Thyroid gland (tissue), 4 donors: ENCODE data around the gene MORN1. TPM values are rescaled to one million over a fixed set of nuclear protein-coding genes. Genes with fewer than 3 reads are reported as not detected.
A peak's percentile ranks its signal among the peaks of the same experiment; 100 is the strongest.

ENCODE experiments used
- DNase-seq, 2 donors: peaks; one replicate each; pipeline ENCODE4 v3.0.0-alpha.2; 2019
- H3K27ac ChIP-seq, 3 donors: fragments of 200-600 bp; sonication (generic); 1 replicate in 2 of 3; 2 replicates in 1 of 3; pipeline ENCODE4 v1.5.1; 2016 to 2019; ENCODE audit warnings: mild to moderate bottlenecking in 1 of 3, moderate library complexity in 1 of 3
- H3K27me3 ChIP-seq: fragments of 200-600 bp; sonication (generic); one replicate; pipeline ENCODE4 v1.5.1; 2019
- H3K36me3 ChIP-seq, 2 donors: fragments of 200-600 bp; sonication (generic); one replicate each; pipeline ENCODE4 v1.5.1; 2016 to 2019
- H3K4me1 ChIP-seq, 2 donors: fragments of 200-600 bp; sonication (generic); one replicate each; pipeline ENCODE4 v1.5.1; 2017 to 2019
- H3K4me3 ChIP-seq, 3 donors: fragments of 200-600 bp; sonication (generic); replicated peaks in 1 of 3; 1 replicate in 2 of 3; 2 replicates in 1 of 3; pipeline ENCODE4 v1.5.1; 2016; ENCODE audit warnings: mild to moderate bottlenecking in 1 of 3
- H3K9me3 ChIP-seq: fragments of 200-600 bp; sonication (generic); one replicate; pipeline ENCODE4 v1.5.1; 2017
- CTCF ChIP-seq, 6 experiments: fragments of 200-600 bp in 3 of 6; fragments of 450-650 bp in 3 of 6; sonication (generic) in 3 of 6; IDR thresholded peaks; one replicate each; pipeline ENCODE4 v1.5.1; 2016 to 2019; ENCODE audit warnings: antibody characterized with exemption in 6 of 6, mild to moderate bottlenecking in 2 of 6, inconsistent platforms in 1 of 6, moderate library complexity in 1 of 6
- POLR2A ChIP-seq, 2 donors: fragments of 450-650 bp; IDR thresholded peaks; one replicate each; pipeline ENCODE4 v1.6.1; 2017; ENCODE audit warnings: antibody characterized with exemption in 2 of 2, mild to moderate bottlenecking in 2 of 2, moderate library complexity in 1 of 2
- WGBS, 2 donors: methylation state at CpG; one replicate each; pipeline ENCODE4 v1.1.5; 2017; 5-methylcytosine and 5-hydroxymethylcytosine counted together
- intact Hi-C: fragments of 100-400 bp; cut with DNase I; formaldehyde crosslinking; loops from one replicate; pipeline ENCODE4 v1.15.1; 2023
- total RNA-seq, 4 donors: library from RNA; depleted of rRNA; stranded (reverse); fragments of >200 nt; gene quantifications; one replicate each; pipeline ENCODE4 v1.2.3, GENCODE V29; 2016

The MORN1 gene
- total RNA-seq, 4 donors from 2014 or later: 23.3 to 45.3 (median 33.8) TPM

GRCh38 chr1:2395245-2395644, 3.9 kb upstream of the MORN1 start:
- H3K4me3 ChIP-seq: no peak overlapping the region
- H3K4me1 ChIP-seq: peaks cover 27 to 30% of the 10 kb centered on the region in 2 donors
- TF ChIP-seq POLR2A (IDR thresholded peaks at IDR 0.05) (no peak), CTCF (IDR thresholded peaks at IDR 0.05) (no peak)
- peaks cover 22 to 37% of the 10 kb centered on the region in 2 donors for H3K36me3 ChIP-seq
- intact Hi-C loops: no loop called here
- no peak overlapping the region for H3K27ac ChIP-seq
- no peaks in the 10 kb centered on the region for H3K9me3 ChIP-seq
- WGBS, 2 donors: 81 to 90% methylated on average over 6 to 8 of the region's 10 CpGs
- no peak for DNase-seq
- H3K27me3 ChIP-seq: no peaks in the 10 kb centered on the region

GRCh38 chr1:2394761-2395160, 3.4 kb upstream of the MORN1 start:
- Histone ChIP-seq H3K4me3 (no peak overlapping the region), H3K4me1 (peaks cover 29 to 33% of the 10 kb centered on the region in 2 donors), H3K27ac (no peak overlapping the region), H3K9me3 (no peaks in the 10 kb centered on the region), H3K27me3 (no peaks in the 10 kb centered on the region), H3K36me3 (peaks cover 22 to 32% of the 10 kb centered on the region in 2 donors)
- TF ChIP-seq CTCF (IDR thresholded peaks at IDR 0.05): no peak
- no peak for TF ChIP-seq POLR2A (IDR thresholded peaks at IDR 0.05)
- intact Hi-C loops: no loop called here
- whole genome bisulfite sequencing, 2 donors: 82 to 92% methylated on average over 7 to 11 of the region's 11 CpGs
- DNase-seq: no peak

GRCh38 chr1:2394220-2394619, 2.9 kb upstream of the MORN1 start:
- no peaks in the 10 kb centered on the region for H3K27me3 ChIP-seq
- 93 to 97% methylated on average over 7 of the region's 7 CpGs for whole genome bisulfite sequencing, 2 donors
- peaks cover 26 to 33% of the 10 kb centered on the region in 2 donors for H3K4me1 ChIP-seq
- H3K27ac ChIP-seq: no peak overlapping the region
- no peak overlapping the region for H3K4me3 ChIP-seq
- peaks cover 22 to 27% of the 10 kb centered on the region in 2 donors for H3K36me3 ChIP-seq
- intact Hi-C loops: no loop called here
- no peak for TF ChIP-seq POLR2A (IDR thresholded peaks at IDR 0.05)
- H3K9me3 ChIP-seq: no peaks in the 10 kb centered on the region
- no peak for DNase-seq

GRCh38 chr1:2393471-2393877, 2.1 kb upstream of the MORN1 start:
- Histone ChIP-seq H3K4me3 (no peak overlapping the region), H3K9me3 (no peaks in the 10 kb centered on the region), H3K27me3 (no peaks in the 10 kb centered on the region), H3K27ac (no peak overlapping the region), H3K36me3 (peaks cover 19 to 21% of the 10 kb centered on the region in 2 donors), H3K4me1 (peaks cover 26 to 33% of the 10 kb centered on the region in 2 donors)
- DNase-seq: no peak
- WGBS, 2 donors: 76 to 87% methylated on average over 9 of the region's 9 CpGs
- intact Hi-C loops: no loop called here
- no peak for TF ChIP-seq CTCF (IDR thresholded peaks at IDR 0.05)
- no peak for TF ChIP-seq POLR2A (IDR thresholded peaks at IDR 0.05)

GRCh38 chr1:2392686-2393085, 1.3 kb upstream of the MORN1 start:
- H3K27ac ChIP-seq: peak overlapping the region in 1 of 3 donors; percentile 44
- H3K4me3 ChIP-seq: peak overlapping the region; percentile 45 to 94 (median 57)
- peaks cover 26 to 33% of the 10 kb centered on the region in 2 donors for H3K4me1 ChIP-seq
- H3K36me3 ChIP-seq: peaks cover 14 to 17% of the 10 kb centered on the region in 2 donors
- H3K27me3 ChIP-seq: no peaks in the 10 kb centered on the region
- intact Hi-C loops: no loop called here
- TF ChIP-seq CTCF (IDR thresholded peaks at IDR 0.05) (no peak), POLR2A (IDR thresholded peaks at IDR 0.05) (no peak)
- 49 to 60% methylated on average over 16 of the region's 16 CpGs for WGBS, 2 donors
- H3K9me3 ChIP-seq: no peaks in the 10 kb centered on the region
- no peak for DNase-seq
